ENCODE results near the gene SLC10A7. TPM values are rescaled to one million over a fixed set of nuclear protein-coding genes. Genes with fewer than 3 reads are reported as not detected.
A peak's percentile ranks its signal among the peaks of the same experiment; 100 is the strongest.

The SLC10A7 gene
- total RNA-seq, 2 donors from 2014 or later = 6.0 to 7.5 TPM

- Mint-ChIP-seq H3K4me1 (peaks cover 13% of the 10 kb centered on the region), H3K27me3 (ENCODE audit: insufficient read depth) (no peaks in the 10 kb centered on the region), H3K27ac (peak overlapping the region; percentile 2), H3K4me3 (no peak overlapping the region), H3K9me3 (peaks cover 7% of the 10 kb centered on the region), H3K36me3 (ENCODE audit: low read depth) (no peaks in the 10 kb centered on the region)
- 69% methylated on average over 1 of the region's 2 CpGs; no CpG with 5 or more reads in 1 of the 2 experiments for WGBS, 2 experiments (ENCODE audit: insufficient coverage in 1 of 2, insufficient read length in 1 of 2)
- Histone ChIP-seq H3K9ac (ENCODE audit: extremely low read depth, low read length, poor library complexity, severe bottlenecking) (no peak overlapping the region), H3K27me3 (ENCODE audit: control insufficient read depth, insufficient read depth, low read length, poor library complexity, severe bottlenecking) (no peaks in the 10 kb centered on the region), H3K4me1 (ENCODE audit: control insufficient read depth, insufficient read depth, low read length) (no peaks in the 10 kb centered on the region), H3K27ac (ENCODE audit: low read depth, low read length) (peak overlapping the region; percentile 34), H3K9me3 (ENCODE audit: control insufficient read depth, low read length) (peaks cover 3% of the 10 kb centered on the region), H3K36me3 (ENCODE audit: control insufficient read depth, insufficient read depth, low read length) (no peaks in the 10 kb centered on the region), H3K4me3 (ENCODE audit: low read length) (no peak overlapping the region)
- no peak for TF ChIP-seq CTCF (conservative IDR thresholded peaks at IDR 0.05)
- no peak for DNase-seq
Measured at GRCh38 chr4:146381263-146381872, 140.4 kb downstream of the SLC10A7 start.

GRCh38 chr4:146379744-146380143 is 142.0 kb downstream of the SLC10A7 start:
- H3K9me3 Mint-ChIP-seq = peaks cover 14% of the 10 kb centered on the region
- Histone ChIP-seq H3K27ac (ENCODE audit: low read depth, low read length) (no peak overlapping the region), H3K4me3 (ENCODE audit: low read length) (no peak overlapping the region), H3K36me3 (ENCODE audit: control insufficient read depth, insufficient read depth, low read length) (no peaks in the 10 kb centered on the region), H3K9ac (ENCODE audit: extremely low read depth, low read length, poor library complexity, severe bottlenecking) (no peak overlapping the region), H3K9me3 (ENCODE audit: control insufficient read depth, low read length) (peaks cover 7% of the 10 kb centered on the region), H3K27me3 (ENCODE audit: control insufficient read depth, insufficient read depth, low read length, poor library complexity, severe bottlenecking) (no peaks in the 10 kb centered on the region), H3K4me1 (ENCODE audit: control insufficient read depth, insufficient read depth, low read length) (no peaks in the 10 kb centered on the region)
- H3K27me3 Mint-ChIP-seq (ENCODE audit: insufficient read depth) = no peaks in the 10 kb centered on the region
- H3K36me3 Mint-ChIP-seq (ENCODE audit: low read depth) = no peaks in the 10 kb centered on the region
- TF ChIP-seq CTCF (conservative IDR thresholded peaks at IDR 0.05) = no peak
- 100% methylated on average over 1 of the region's 2 CpGs; no CpG with 5 or more reads in 1 of the 2 experiments for WGBS, 2 experiments (ENCODE audit: insufficient coverage in 1 of 2, insufficient read length in 1 of 2)
- DNase-seq = no peak
- no peak overlapping the region for H3K4me3 Mint-ChIP-seq
- no peak overlapping the region for H3K27ac Mint-ChIP-seq
- peaks cover 17% of the 10 kb centered on the region for H3K4me1 Mint-ChIP-seq

GRCh38 chr4:146371812-146372211 is 149.9 kb downstream of the SLC10A7 start:
- Mint-ChIP-seq H3K4me1 (peaks cover 29% of the 10 kb centered on the region), H3K36me3 (ENCODE audit: low read depth) (no peaks in the 10 kb centered on the region), H3K4me3 (no peak overlapping the region), H3K27ac (no peak overlapping the region), H3K27me3 (ENCODE audit: insufficient read depth) (no peaks in the 10 kb centered on the region), H3K9me3 (peaks cover 11% of the 10 kb centered on the region)
- H3K27me3 ChIP-seq (ENCODE audit: control insufficient read depth, insufficient read depth, low read length, poor library complexity, severe bottlenecking) = no peaks in the 10 kb centered on the region
- H3K4me3 ChIP-seq (ENCODE audit: low read length) = no peak overlapping the region
- no peak for DNase-seq
- no peak for TF ChIP-seq CTCF (conservative IDR thresholded peaks at IDR 0.05)
- no peaks in the 10 kb centered on the region for H3K36me3 ChIP-seq (ENCODE audit: control insufficient read depth, insufficient read depth, low read length)
- H3K4me1 ChIP-seq (ENCODE audit: control insufficient read depth, insufficient read depth, low read length) = peaks cover 9% of the 10 kb centered on the region
- no peak overlapping the region for H3K9ac ChIP-seq (ENCODE audit: extremely low read depth, low read length, poor library complexity, severe bottlenecking)
- peaks cover 7% of the 10 kb centered on the region for H3K9me3 ChIP-seq (ENCODE audit: control insufficient read depth, low read length)
- WGBS, 2 experiments (ENCODE audit: insufficient coverage in 1 of 2, insufficient read length in 1 of 2) = 100% methylated on average over 1 of the region's 1 CpG; no CpG with 5 or more reads in 1 of the 2 experiments
- H3K27ac ChIP-seq (ENCODE audit: low read depth, low read length) = no peak overlapping the region

Data from endodermal cell (in vitro differentiated cells).